Measurements from ENCODE around the gene SNUPN.

DNA sequence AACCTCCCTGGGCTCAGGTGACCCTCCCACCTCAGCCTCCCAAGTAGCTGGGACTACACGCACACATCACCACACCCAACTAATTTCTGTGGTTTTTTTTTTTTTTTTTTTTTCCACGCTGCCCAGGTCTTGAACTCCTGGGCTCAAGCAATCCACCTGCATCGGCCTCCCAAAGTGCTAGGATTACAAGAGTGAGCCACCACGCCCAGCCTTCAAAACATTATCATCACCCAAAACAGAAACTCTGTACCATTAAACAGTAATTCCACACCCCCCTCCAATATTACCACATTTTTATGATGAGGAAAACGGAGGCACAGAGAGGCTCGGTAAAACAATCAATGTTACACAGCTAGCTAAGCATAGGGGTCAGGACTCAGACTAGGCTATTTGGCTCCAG is 10.5 kb upstream of the SNUPN start:
- TF ChIP-seq, protein P1, sequence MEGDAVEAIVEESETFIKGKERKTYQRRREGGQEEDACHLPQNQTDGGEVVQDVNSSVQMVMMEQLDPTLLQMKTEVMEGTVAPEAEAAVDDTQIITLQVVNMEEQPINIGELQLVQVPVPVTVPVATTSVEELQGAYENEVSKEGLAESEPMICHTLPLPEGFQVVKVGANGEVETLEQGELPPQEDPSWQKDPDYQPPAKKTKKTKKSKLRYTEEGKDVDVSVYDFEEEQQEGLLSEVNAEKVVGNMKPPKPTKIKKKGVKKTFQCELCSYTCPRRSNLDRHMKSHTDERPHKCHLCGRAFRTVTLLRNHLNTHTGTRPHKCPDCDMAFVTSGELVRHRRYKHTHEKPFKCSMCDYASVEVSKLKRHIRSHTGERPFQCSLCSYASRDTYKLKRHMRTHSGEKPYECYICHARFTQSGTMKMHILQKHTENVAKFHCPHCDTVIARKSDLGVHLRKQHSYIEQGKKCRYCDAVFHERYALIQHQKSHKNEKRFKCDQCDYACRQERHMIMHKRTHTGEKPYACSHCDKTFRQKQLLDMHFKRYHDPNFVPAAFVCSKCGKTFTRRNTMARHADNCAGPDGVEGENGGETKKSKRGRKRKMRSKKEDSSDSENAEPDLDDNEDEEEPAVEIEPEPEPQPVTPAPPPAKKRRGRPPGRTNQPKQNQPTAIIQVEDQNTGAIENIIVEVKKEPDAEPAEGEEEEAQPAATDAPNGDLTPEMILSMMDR (IDR thresholded peaks at IDR 0.05) = no peak
- TF ChIP-seq POLR2A (IDR thresholded peaks at IDR 0.05) = no peak
- TF ChIP-seq EP300 (IDR thresholded peaks at IDR 0.05) = no peak
